Osteocyte (in vitro differentiated cells): Measurements from ENCODE around the gene TTC28. TPM values are rescaled to one million over a fixed set of nuclear protein-coding genes. Genes with fewer than 3 reads are reported as not detected.

Experiments used
- DNase-seq: peaks from one replicate; pipeline ENCODE4 v3.0.0; 2021; ENCODE audit warnings: mixed read lengths; ENCODE audit not compliant: unreplicated experiment; ENCODE audit errors: extremely low spot score
- H3K27ac Mint-ChIP-seq: one replicate; pipeline ENCODE4 v1.8.0; 2021; ENCODE audit warnings: mild to moderate bottlenecking, mixed read lengths; ENCODE audit not compliant: unreplicated experiment
- H3K27me3 Mint-ChIP-seq: one replicate; pipeline ENCODE4 v1.8.0; 2021; ENCODE audit warnings: mixed read lengths; ENCODE audit not compliant: unreplicated experiment
- H3K36me3 Mint-ChIP-seq: one replicate; pipeline ENCODE4 v1.8.0; 2021; ENCODE audit warnings: mixed read lengths; ENCODE audit not compliant: unreplicated experiment
- H3K4me1 Mint-ChIP-seq: one replicate; pipeline ENCODE4 v1.8.0; 2021; ENCODE audit warnings: mixed read lengths; ENCODE audit not compliant: unreplicated experiment
- H3K4me3 Mint-ChIP-seq: one replicate; pipeline ENCODE4 v1.8.0; 2021; ENCODE audit warnings: mild to moderate bottlenecking, moderate library complexity, mixed read lengths; ENCODE audit not compliant: unreplicated experiment
- H3K9me3 Mint-ChIP-seq: one replicate; pipeline ENCODE4 v1.8.0; 2021; ENCODE audit warnings: mixed read lengths; ENCODE audit not compliant: unreplicated experiment
- total RNA-seq: library from RNA; stranded (reverse); gene quantifications from 2 replicates; pipeline ENCODE4 v1.2.1, GENCODE V29; 2021
- TF ChIP-seq, protein P1 (sequence below): fragments of 200-600 bp; sonication (generic); IDR thresholded peaks from 2 replicates; pipeline ENCODE4 v1.5.0; 2021; ENCODE audit warnings: antibody characterized with exemption, mild to moderate bottlenecking, moderate library complexity

TTC28 gene
- total RNA-seq, 1 donor from 2014 or later = 70.3 TPM

DNA sequence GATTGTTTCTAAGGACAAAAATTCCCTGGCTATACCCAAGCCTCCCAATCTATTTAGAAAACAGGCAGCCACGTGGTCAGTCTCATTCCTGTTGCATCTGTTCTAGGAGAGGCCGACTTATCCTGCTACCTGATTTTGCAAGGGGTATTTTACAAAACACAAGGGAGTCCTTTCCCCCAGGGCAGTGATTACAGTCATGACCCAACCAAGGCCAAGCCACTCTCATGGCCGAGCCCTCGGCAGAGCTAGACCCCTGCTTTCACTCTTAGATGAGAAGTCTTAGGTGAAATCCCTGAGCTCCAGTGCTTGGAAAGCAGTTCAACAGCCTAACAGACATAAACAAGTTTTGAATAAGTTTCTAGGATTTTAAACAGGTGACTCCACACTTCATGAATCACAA is 671.6 kb downstream of the TTC28 start:
- Mint-ChIP-seq H3K4me3 (no peak overlapping the region), H3K27ac (no peak overlapping the region), H3K36me3 (peaks cover 15% of the 10 kb centered on the region), H3K9me3 (no peaks in the 10 kb centered on the region), H3K27me3 (no peaks in the 10 kb centered on the region), H3K4me1 (peaks cover 24% of the 10 kb centered on the region)
- DNase-seq = no peak
- TF ChIP-seq, protein P1, sequence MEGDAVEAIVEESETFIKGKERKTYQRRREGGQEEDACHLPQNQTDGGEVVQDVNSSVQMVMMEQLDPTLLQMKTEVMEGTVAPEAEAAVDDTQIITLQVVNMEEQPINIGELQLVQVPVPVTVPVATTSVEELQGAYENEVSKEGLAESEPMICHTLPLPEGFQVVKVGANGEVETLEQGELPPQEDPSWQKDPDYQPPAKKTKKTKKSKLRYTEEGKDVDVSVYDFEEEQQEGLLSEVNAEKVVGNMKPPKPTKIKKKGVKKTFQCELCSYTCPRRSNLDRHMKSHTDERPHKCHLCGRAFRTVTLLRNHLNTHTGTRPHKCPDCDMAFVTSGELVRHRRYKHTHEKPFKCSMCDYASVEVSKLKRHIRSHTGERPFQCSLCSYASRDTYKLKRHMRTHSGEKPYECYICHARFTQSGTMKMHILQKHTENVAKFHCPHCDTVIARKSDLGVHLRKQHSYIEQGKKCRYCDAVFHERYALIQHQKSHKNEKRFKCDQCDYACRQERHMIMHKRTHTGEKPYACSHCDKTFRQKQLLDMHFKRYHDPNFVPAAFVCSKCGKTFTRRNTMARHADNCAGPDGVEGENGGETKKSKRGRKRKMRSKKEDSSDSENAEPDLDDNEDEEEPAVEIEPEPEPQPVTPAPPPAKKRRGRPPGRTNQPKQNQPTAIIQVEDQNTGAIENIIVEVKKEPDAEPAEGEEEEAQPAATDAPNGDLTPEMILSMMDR = no peak

DNA sequence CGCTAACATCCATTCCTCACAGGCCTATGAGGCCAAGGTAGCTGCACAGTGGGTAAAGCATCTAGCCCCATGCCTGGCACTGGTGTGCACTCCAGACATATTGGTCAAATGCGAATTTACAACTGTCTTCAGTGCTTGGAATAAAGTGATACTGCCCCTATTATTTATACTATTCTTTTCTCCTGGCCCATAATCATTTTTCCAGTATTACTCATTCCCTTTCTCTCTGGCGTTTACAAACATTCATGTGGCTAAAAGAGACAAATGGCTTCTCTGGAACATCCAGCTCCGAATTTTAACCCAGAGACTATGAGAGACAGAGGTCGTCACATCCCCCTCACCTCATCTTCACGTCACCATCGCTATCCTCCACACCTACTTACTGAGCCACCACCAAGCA is 673.4 kb downstream of the TTC28 start:
- TF ChIP-seq, protein P1 = no peak
- Mint-ChIP-seq H3K27ac (peak overlapping the region; percentile 42), H3K9me3 (no peaks in the 10 kb centered on the region), H3K4me1 (peaks cover 24% of the 10 kb centered on the region), H3K4me3 (no peak overlapping the region), H3K36me3 (peaks cover 9% of the 10 kb centered on the region), H3K27me3 (no peaks in the 10 kb centered on the region)
- DNase-seq = no peak

DNA sequence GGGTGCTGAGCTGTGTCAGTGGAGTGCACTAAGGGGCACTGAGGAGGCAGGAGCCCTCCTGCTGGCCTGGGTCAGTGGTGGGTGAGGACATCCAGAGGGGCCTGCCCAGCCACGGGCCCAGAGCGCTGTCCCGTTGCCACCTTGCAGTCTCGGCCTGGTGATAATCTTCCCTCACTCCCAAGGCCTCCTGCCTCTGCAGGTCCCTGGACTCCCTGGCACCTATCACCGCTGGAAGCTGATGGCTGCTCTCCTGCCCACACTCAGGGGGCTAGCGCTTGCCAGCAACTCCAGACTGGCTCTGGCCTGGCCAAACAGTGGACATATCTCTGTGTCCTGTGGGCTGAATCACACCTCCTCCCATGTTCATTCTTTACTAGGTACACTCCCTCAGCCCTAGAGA is 674.1 kb downstream of the TTC28 start:
- TF ChIP-seq, protein P1 = no peak
- no peaks in the 10 kb centered on the region for H3K27me3 Mint-ChIP-seq
- no peak overlapping the region for H3K27ac Mint-ChIP-seq
- no peak for DNase-seq
- peaks cover 12% of the 10 kb centered on the region for H3K36me3 Mint-ChIP-seq
- H3K4me3 Mint-ChIP-seq = no peak overlapping the region
- peaks cover 24% of the 10 kb centered on the region for H3K4me1 Mint-ChIP-seq
- H3K9me3 Mint-ChIP-seq = no peaks in the 10 kb centered on the region

DNA sequence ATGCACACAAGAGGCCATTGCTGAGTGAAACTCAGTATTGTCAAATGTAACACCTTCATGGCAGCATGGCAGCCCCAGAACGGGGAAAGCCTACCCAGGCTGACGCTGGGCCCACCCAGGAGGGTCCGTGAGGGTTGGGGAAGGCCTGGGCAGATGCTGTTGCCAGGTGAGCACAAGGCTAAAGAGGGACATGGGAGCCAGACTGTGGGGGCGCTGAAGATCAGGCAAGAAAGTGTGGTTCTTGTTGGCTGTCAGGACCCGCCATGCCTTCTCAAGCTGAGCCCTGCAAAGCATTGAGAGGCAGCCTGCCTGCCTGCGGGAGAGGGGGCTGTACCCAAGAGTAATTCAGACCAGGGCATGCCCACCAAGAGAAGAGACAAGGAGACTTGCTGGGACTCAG is 675.6 kb downstream of the TTC28 start:
- Mint-ChIP-seq H3K27me3 (no peaks in the 10 kb centered on the region), H3K9me3 (no peaks in the 10 kb centered on the region)

DNA sequence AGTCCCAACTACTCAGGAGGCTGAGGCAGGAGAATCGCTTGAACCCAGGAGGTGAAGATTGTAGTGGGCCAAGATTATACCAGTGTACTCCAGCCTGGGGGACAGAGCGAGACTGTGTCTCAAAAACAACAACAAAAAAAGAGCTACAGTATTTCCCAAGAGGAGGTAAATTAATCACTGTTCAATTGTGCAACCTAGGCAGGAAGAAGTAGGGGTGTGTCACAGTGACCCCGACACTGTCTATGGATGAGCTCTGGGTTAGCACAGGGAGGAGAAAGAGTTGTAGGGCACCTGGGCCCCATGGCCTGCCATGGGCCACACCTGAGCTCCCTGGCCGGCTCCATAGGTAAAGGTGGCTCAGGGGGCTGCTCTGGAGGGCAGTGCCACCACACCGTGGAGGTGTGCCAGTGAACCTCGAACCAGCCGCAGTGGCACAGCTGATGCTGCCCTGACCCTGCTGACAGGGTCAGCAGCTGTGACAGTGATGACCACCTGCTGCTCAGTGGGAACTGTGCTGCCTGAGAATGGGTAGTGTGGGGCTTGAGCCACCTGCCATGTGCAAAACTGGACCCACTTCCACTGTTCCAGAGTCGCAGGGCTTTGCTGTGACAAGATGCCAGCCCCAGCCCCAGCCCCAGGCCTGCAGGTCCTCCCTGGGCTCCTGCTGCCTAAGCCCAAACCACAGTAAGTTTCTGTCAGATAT is 676.6 kb downstream of the TTC28 start:
- no peak for DNase-seq
- H3K9me3 Mint-ChIP-seq = no peaks in the 10 kb centered on the region
- H3K4me1 Mint-ChIP-seq = peaks cover 16% of the 10 kb centered on the region
- no peaks in the 10 kb centered on the region for H3K27me3 Mint-ChIP-seq
- no peak overlapping the region for H3K27ac Mint-ChIP-seq
- H3K36me3 Mint-ChIP-seq = peaks cover 14% of the 10 kb centered on the region
- TF ChIP-seq, protein P1 = no peak
- H3K4me3 Mint-ChIP-seq = no peak overlapping the region

More for the DNA sequence above, 675.6 kb downstream of the TTC28 start:
- H3K36me3 Mint-ChIP-seq = peaks cover 14% of the 10 kb centered on the region
- TF ChIP-seq, protein P1 = no peak
- no peak overlapping the region for H3K27ac Mint-ChIP-seq
- DNase-seq = no peak
- H3K4me3 Mint-ChIP-seq = no peak overlapping the region
- H3K4me1 Mint-ChIP-seq = peaks cover 19% of the 10 kb centered on the region
